GM19395 (cell line): Measurements from ENCODE around the gene PSME3IP1.
"Not testable (repeated sequence)": the region's sequence is repeated elsewhere in the genome, so short reads cannot be mapped to it uniquely, and the experiment has no call there.

Experiments used
- ATAC-seq: cut with Tn5 transposase; IDR thresholded peaks from one replicate; pipeline ENCODE4 v1.9.1; 2021; ENCODE audit warnings: mild to moderate bottlenecking, moderate library complexity; ENCODE audit not compliant: unreplicated experiment

PSME3IP1 gene, protein sequence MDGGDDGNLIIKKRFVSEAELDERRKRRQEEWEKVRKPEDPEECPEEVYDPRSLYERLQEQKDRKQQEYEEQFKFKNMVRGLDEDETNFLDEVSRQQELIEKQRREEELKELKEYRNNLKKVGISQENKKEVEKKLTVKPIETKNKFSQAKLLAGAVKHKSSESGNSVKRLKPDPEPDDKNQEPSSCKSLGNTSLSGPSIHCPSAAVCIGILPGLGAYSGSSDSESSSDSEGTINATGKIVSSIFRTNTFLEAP

DNA sequence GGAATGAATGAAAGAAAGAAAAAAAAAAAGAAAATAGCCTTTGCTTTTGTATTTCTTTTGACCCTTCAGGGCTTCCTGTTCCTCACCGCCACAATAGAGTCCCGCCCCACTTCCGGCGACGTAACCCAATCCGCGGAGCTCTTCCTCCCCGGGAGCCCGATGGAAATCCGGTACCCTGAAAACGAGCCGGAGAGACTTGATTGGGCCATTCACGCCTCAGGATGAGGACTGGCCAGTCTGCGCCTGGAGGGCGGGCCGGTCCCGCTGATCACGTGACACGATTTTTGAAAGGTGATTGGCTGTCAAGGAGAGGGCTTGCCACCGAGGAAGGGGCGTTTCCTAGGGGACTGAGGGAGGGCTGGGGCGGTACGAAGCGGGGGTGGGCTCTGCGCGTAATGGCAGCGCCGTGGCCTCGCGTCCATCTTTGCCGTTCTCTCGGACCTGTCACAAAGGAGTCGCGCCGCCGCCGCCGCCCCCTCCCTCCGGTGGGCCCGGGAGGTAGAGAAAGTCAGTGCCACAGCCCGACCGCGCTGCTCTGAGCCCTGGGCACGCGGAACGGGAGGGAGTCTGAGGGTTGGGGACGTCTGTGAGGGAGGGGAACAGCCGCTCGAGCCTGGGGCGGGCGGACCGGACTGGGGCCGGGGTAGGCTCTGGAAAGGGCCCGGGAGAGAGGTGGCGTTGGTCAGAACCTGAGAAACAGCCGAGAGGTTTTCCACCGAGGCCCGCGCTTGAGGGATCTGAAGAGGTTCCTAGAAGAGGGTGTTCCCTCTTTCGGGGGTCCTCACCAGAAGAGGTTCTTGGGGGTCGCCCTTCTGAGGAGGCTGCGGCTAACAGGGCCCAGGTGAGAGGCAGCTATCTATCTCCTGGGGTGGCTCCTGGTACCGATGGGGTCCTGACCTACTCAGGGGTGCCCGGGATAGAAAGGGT, at the start of gene PSME3IP1, which contains the start of gene RSPRY1:
Gene PSME3IP1, minus strand, starts transcription at position 95 of the 927 bp plus-strand sequence. CDS start 12,185 bp downstream, outside the sequence.
Gene RSPRY1, plus strand, starts transcription at position 385 of the 927 bp plus-strand sequence. CDS start 18,330 bp downstream, outside the sequence.
- ATAC-seq, result peak; percentile 90

DNA sequence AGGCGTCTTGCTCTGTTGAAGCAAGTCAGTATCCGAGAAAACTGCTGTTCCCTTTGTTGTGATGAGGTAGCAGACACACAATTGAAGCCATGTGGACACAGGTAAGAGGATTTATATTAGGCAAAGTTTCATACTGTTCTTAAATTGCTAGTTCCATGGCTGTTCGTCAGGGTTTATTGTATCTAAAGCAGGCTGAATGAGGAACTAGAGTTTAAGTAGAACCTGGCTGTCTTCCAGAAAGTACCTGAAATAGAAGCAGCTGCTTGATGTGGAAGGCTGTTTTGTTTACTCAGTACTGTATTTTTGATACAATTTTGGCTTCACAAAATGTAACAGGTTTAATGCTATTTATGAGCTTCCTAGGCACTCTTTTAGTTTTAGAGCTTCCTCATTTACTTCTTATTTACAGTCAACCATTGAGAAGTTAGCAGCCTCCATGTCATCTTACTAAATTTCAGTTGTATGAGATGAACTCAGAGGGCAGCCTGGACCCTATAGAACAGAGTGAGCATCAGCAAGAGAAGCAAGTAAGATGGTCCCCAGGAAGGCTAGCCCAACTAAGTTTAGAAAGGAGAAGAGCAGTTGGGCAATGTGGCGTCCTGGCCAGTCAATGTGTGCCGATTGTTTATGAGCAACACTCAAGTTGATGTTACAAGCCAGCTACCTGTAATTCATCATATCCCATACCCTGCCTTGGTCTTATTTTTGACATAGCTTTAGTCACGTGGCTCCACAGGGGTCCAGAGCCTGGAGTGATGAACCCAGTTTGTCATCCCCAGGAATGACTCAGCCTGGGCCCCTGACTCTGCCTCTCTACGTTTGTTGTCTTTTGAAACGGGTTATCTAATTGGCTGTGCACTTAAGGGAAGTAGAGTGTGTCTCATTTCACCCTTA, 49.5 kb upstream of the PSME3IP1 start:
- ATAC-seq, result no peak

DNA sequence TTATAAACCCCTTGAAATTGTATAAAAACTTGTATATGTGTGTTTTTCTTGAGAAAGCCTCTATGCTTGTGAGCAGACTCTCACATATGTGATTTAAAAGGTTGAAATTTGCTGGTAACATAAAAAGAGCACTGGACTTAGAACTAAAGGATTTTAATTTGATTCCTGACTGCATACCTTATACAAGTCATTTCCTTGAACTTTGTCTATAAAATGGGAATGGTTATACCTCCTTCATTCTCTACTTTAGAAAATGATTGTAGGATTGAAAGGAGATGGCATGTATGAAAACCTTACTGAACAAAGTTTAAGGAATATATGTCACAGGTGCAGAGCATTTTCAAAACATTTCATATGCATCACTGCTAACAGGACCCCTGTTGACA, 48.9 kb upstream of the PSME3IP1 start:
- no peak for ATAC-seq

DNA sequence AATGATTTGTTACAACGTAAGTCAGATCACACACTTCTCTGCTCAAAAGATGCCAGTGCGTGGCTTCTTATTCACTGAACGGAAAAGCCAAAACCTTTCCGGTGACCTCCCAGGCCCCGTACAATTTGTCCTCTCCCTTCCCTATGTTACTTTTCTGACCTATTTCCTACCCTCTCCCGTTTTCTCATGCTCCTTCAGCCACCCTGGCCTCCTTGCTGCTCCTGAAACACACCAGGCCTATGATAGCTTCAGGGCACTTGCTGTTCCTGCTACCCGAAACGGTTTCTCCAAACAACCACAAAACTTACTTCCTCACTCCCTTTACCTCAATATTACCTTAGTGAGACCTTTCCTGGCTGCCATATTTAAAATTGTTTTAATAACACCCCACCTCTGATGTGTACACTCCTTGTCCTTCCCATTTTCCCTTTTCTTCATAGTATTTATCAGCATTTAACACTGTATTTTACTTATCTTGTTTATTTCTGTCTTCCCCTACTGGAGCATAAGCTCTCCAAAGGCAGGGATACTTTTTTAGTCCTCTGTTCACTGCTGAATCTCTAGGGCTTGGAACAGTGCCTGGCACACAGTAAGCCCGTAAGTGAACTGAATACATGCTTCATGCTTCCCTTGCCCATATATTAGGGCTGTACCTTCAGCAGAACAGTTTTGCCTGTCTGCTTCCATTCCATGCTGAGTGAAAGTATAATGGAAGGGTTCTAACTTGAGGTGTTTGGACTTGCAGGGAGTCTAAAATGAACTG, 48.3 kb upstream of the PSME3IP1 start:
- no peak for ATAC-seq

DNA sequence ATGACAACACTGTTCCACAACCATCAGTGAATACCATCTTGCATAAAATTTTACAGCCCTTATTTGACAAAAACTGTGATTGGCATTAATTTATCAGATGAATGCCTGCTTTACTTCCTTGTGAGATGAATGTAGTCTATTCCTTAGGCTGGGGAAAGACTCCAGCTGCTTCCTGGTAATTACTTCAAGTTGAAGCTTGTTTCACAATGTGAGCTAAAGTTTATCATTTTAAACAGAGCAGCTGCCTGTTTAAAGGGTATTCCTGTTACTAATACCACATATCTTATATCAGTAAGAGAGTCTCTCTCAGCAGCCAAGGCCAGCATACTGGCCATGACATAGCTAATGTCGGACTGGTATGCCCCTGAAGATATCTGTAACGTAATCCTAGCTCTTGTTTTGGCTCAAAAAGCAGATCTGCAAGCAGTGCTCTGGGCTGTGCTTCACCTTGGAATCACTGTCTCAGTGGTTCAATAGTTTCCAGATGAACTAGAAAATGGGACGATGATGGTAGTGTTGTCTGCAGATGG, 46.0 kb upstream of the PSME3IP1 start:
- no peak for ATAC-seq

DNA sequence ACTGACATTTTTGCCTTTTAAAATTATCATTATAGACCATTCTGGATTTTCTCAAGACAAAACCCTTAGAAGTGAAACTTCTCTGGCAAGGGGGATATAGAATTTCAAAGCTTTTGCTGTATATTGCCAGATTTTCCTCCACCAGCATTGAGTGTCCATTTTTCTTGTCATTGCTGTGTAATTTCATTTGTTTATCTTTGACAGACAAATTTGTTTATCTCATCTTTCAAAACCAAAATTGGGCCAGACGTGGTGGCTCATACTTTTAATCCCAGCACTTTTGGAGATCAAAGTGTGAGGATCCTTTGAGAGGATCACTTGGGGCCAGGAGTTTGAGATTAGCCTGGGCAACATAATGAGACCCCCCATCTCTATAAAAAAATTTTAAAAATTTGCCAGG, 43.2 kb upstream of the PSME3IP1 start:
- ATAC-seq, result no peak

DNA sequence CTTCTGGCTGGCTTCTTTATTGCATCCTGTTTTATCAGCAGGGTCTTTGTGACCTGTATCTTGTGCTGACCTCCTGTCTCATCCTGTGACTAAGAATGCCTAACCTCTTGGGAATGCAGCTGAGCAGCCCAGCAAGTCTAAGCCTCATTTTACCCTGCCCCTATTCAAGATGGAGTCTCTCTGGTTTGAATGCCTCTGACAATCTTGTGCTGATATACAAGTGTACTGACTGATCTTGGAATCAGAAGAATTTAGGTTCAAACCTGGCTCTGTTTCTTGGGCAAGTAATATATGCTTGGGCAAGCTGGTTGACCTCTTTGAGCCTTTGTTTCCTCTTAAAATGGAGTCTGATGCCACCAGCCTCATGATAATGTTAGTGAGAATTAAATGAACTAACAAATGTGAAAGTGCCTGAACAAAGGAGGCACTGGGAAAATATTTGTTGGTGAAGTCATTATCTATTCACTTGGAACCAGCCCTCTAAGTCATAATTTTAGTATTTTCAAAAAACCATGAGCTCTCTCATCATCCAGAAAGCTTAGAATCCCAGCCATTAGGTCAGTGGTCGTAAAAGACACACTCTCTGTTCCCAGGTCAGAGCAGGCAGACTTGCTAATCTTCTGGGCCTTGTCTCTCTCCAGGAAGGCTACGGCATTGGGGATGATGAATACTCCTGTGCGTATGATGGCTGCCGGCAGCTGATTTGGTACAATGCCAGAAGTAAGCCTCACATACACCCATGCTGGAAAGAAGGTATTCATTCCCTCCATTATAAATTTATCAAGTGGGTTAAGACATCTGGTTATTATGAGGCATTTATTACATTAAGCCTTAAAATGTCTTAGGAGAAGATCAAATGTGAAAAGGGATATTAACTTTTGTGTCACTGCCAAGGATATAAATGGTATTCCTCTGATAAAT, 41.1 kb upstream of the PSME3IP1 start:
- ATAC-seq, result no peak

DNA sequence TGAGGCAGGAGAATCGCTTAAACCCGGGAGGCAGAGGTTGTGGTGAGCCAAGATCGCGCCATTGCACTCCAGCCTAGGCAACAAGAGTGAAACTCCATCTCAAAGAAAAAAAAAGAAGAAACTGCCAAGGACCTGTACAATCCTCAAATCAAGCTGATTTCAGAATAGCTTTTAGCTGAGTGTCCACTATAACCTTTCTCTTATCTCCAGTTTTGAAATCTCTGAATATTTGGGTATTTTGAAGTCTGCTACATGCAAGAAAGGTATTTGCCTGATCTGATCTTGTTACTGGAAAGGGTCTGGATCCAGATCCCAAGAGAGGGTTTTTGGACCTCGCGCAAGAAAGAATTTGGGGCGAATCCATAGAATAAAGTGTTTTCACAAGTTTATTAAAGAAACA, 40.1 kb upstream of the PSME3IP1 start:
- ATAC-seq, result no peak

DNA sequence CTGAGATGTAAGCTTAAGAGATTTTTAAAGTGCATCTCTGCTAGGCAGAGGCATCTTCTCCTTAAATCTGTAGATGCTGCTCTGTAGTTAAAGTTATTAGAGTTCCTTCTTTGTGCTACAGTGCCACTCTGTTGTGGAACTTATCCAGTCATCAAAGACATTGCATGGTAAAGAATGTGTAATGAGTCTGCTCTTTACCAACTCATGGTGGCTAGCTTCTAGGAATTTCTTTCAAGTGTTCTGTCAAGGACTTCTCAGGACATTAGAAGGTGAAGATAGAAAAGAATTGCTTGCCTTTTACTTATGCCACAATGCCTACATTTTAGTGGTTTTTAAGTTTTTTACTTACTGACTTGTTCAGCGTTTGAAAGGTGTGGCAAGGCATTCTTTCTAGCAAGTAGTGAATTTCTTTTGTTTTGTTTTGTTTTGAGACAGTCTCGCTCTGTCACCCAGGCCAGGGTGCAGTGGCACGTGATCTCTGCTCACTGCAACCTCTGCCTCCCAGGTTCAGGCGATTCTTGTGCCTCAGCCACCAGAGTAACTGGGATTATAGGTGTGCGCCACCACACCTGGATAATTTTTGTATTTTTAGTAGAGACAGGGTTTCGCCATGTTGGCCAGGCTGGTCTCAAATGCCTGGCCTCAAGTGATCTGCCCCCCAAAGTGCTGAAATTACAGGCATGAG, 39.0 kb upstream of the PSME3IP1 start:
- no peak for ATAC-seq

DNA sequence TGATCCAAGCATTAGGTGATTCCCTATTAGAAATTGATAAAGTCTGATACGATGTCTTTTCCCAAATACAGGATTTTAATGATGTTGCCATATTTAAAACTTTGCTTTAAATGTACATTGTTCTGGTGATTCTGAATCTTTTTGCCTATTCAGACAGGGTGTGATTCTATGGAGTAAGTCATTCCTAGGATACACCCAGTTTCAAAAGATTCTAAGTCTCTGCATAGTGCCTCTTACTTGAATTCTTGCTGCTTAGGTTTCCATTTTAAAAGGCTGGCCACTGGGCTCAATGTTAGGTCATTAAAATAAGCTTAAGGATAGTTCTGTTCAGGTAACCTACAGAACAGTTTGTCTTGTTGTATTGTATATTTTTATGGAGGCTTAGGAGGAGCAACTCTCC, 37.2 kb upstream of the PSME3IP1 start:
- no peak for ATAC-seq

DNA sequence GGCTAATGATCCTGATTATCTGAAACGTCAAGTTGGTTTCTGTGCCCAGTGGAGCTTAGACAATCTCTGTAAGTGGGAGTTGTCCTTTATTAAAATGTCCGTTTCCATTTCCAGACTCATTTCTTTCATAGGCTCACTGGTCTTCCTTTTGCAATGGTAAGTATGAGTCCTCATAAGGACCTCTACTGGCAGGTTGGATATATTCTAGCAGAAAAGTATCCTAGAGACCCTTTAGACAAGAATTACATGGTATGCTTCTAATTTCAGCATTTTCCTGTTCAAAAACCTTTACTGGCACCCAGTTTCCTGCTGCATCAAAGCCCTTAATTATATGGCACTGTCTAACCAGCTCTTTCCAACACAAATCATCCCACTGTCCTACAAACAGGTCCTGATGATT, 31.1 kb upstream of the PSME3IP1 start:
- ATAC-seq, result no peak

DNA sequence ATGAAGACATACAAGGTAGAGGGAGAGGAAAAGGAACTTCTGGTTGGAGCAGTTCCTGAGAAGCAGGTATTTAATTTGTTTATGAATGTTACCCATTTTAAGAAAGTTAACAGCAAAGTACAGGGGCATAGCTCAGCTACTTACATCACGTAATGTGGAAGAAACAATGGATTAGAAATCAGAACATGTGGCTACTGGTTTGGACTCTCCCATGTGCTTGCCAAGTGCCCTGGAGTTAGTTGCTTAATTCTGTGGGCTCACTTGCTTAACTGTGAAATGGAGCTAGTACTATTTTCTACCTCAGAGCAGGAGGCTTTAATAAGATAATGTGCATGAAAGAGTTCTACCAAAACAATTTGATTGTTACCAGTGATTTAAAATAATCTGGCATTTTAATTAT, 27.6 kb upstream of the PSME3IP1 start:
- no peak for ATAC-seq

DNA sequence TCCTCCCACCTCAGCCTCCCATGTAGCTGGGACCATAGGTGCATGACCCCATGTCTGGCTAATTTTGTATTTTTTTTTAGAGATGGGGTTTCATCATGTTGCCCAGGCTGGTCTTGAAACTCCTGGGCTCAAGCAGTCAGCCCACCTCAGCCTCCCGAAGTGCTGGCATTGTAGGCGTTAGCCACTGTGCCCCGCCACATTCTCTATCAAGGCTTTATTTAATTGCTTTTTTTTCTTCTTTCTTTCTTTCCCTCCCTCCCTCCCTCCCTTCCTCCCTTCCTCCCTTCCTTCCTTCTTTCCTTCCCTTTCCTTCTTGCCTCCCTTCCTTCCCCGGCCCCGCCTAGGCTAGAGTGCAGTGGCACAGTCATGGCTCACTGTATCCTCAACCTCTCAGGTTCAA, 23.9 kb upstream of the PSME3IP1 start:
- no peak for ATAC-seq

DNA sequence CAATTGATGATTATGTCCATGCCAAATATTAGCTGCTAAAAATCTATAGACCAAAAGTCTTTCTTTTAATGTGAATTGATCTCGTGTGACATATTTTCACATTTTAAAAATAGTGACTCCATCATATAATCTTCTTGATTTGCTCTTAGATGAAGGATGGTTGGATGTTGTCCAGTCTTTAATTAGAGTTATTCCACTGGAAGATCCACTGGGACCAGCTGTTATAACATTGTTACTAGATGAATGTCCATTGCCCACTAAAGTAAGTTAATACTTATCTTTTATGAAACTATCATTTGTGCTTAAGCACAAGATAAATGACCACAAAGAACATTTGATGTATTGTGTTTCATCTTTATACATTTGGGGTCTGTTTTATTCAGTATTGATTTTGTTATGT, 23.1 kb upstream of the PSME3IP1 start:
- ATAC-seq, result no peak

DNA sequence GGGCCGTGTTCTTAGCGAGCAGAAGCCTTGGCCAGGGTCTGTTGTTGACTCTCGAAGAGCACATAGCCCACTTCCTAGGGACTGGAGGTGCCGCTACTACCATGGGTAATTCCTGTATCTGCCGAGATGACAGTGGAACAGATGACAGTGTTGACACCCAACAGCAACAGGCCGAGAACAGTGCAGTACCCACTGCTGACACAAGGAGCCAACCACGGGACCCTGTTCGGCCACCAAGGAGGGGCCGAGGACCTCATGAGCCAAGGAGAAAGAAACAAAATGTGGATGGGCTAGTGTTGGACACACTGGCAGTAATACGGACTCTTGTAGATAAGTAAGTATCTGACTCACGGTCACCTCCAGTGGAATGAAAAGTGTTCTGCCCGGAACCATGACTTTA, 18.8 kb upstream of the PSME3IP1 start:
- ATAC-seq, result no peak

DNA sequence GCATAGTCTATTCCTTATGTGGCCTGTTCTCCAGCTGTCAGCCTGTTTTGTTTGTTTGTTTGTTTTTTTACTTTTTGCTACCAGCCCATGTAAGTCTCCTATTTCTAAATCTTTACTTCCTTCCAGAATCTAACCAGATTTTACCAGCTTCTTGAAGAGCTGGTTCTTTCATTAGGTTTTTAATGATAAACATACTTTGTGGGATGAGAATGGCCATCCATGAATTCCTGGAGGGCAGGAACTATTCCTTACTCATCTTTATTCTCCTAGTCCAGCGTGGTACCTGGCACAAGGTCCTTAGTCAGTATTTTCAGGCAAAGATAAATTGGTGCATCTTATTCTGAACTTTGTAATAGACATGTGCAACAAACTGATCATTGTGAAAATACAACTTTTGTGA, 17.6 kb upstream of the PSME3IP1 start:
- no peak for ATAC-seq

DNA sequence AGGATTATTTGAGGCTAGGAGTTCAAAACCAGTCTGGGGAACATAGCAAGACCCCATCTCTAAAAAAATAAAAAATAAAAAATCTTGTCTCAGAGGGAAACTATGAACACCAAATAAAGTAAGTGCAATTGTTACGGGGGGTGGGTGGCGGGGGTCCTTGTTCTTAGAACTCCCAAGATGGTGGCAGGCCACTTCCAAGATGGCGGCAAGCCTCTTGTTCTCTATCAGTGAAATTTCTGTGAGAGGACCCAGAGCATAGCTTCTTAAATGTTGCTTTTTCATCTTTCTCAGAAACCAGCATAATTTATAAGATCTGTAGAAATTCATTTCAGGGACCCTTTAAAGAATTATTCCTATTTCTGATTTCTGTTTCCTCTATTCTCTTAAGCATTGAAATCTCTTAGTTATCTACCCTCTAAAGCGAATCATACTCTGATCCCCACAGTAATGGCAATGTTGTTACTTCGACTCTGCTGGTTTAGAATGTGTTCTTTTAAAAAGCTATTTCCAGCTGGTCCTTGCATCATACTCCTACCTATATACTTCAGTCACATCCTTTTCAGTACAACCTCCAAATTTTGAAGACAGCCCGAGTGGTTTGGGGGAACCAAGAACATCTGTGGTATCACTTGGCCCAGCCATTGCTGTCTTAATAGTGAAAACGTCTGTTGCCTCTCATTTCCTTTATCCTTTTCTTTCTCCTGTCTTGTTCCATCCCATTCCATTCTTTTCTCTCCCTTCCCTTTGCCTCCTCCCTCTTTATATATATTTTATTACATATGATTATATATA, 16.5 kb upstream of the PSME3IP1 start:
- no peak for ATAC-seq

DNA sequence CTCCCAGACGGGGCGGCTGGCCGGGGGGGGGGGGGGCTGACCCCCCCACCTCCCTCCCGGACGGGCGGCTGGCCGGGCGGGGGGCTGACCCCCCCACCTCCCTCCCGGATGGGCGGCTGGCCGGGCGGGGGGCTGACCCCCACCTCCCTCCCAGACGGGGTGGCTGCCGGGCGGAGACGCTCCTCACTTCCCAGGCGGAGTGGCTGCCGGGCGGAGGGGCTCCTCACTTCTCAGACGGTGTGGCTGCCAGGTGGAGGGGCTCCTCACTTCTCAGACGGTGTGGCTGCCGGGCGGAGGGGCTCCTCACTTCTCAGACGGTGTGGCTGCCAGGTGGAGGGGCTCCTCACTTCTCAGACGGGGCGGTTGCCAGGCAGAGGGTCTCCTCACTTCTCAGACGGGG, 15.1 kb upstream of the PSME3IP1 start:
- ATAC-seq, result not testable (repeated sequence)
